Panc1 (cell line): ENCODE results near the gene GOLGA6D.
"Not testable (repeated sequence)": the region's sequence is repeated elsewhere in the genome, so short reads cannot be mapped to it uniquely, and the experiment has no call there.

ENCODE experiments used
- REST ChIP-seq, 2 experiments: IDR thresholded peaks; 2 replicates each; pipeline ENCODE4 v1.6.1; 2011 to 2012; ENCODE audit warnings: low read depth in 2 of 2, control low read depth in 1 of 2, low read length in 1 of 2, mild to moderate bottlenecking in 1 of 2, moderate library complexity in 1 of 2; ENCODE audit not compliant: insufficient read depth in 1 of 2
- TF ChIP-seq, protein P1 (sequence below): fragments of 450-650 bp; IDR thresholded peaks from 2 replicates; pipeline ENCODE4 v1.5.1; 2017; ENCODE audit warnings: mild to moderate bottlenecking

GRCh38 chr15:75258620-75259343, 23.9 kb upstream of the GOLGA6D start:
- TF ChIP-seq REST (IDR thresholded peaks at IDR 0.05; ENCODE audit: insufficient read depth in 1 of 2, low read depth in 2 of 2, low read length in 1 of 2), result not testable (repeated sequence)
- TF ChIP-seq, protein P1, sequence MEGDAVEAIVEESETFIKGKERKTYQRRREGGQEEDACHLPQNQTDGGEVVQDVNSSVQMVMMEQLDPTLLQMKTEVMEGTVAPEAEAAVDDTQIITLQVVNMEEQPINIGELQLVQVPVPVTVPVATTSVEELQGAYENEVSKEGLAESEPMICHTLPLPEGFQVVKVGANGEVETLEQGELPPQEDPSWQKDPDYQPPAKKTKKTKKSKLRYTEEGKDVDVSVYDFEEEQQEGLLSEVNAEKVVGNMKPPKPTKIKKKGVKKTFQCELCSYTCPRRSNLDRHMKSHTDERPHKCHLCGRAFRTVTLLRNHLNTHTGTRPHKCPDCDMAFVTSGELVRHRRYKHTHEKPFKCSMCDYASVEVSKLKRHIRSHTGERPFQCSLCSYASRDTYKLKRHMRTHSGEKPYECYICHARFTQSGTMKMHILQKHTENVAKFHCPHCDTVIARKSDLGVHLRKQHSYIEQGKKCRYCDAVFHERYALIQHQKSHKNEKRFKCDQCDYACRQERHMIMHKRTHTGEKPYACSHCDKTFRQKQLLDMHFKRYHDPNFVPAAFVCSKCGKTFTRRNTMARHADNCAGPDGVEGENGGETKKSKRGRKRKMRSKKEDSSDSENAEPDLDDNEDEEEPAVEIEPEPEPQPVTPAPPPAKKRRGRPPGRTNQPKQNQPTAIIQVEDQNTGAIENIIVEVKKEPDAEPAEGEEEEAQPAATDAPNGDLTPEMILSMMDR, result not testable (repeated sequence)
